Hepatocyte (in vitro differentiated cells): ENCODE results near the gene ANAPC15.

Source experiments
- CTCF ChIP-seq: fragments of 200-600 bp; sonication (generic); IDR thresholded peaks from 2 replicates; pipeline ENCODE4 v1.5.1; 2016; ENCODE audit warnings: antibody characterized with exemption, mild to moderate bottlenecking; ENCODE audit not compliant: poor library complexity
- EZH2 ChIP-seq: fragments of 200-600 bp; sonication (generic); IDR thresholded peaks from 2 replicates; pipeline ENCODE4 v1.6.1; 2016; ENCODE audit warnings: antibody characterized with exemption, mild to moderate bottlenecking, borderline replicate concordance

DNA sequence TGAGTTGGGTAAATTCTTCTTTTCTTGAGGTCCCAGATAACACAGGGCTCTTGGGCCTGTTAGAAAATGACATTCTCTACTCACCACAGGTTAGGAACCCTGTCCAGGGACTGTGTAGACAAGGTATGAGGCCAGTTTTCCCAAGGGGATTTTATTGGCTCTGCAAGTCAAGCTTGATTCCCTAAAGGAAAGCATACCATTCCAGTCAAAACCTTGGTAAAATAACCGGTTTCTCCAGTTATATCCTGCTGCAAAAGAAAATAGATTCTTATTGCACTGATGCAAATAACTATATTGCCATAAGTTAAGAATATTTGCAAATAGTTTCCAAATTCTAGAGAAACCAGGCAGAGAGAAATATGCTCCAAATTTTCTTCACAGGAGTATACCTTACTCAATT is 13.5 kb upstream of the ANAPC15 start:
- TF ChIP-seq EZH2 = no peak
- no peak for TF ChIP-seq CTCF
